ENCODE data around the gene MYOZ2.

MYOZ2 gene

GRCh38 chr4:119205690-119206089 is 70.1 kb downstream of the MYOZ2 start:
- no peak for DNase-seq

DNA sequence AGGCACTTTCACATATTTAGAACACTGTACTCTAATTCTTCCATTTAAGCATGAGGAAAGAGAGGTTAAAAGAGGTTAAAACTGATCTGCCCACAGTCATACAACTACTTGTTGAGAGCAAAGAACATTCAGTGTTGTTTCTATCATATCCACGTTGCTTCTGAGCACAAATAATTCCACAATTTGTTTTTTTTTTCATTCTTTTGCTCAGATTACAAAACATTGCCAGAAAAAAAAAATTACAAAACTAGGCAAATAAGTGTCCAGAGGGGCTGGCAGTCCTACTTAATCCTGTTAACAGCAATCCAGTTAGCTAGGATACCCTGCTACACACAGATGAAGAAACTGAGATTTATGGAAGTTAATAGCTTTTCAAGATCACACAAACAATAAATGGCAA is 70.5 kb downstream of the MYOZ2 start:
- no peak for DNase-seq

DNA sequence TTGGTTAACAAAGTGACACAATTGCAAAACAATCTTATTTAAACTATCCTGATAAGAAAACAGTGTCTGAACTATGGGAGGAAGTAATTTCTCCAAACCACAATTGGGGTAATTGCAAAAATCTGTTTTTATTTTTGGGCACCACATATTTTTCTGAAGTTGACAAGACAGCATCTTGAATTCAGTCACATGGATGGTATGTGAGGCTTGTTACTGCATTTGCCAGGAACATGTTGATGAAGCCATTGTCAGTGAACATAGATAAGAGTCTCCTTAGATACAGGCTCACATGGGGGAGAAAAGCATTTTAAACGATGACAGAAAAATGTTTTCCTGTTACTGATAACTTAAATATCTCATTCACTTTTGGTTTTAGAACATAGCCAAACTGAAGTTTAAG is 71.4 kb downstream of the MYOZ2 start:
- peak; percentile 6 for DNase-seq

DNA sequence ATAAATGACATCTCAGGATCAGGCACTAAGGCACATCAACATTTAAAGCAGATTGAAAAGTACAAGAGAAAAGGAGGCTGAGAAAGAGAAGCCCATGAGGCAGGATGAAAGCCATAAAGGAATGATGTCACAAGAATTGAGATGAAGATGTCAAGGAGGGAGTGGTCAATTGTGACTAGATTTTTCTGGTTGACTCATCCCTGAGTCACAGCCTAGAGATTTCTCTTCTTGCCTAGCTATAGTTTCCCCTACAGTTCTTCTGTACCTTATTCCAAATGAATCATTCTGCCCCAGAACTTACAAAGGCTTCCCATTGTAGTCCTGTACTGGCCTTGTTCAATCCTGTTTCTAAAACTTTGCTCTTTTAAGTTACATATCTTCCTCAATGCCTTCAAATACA is 73.4 kb downstream of the MYOZ2 start:
- DNase-seq: peak; percentile 23

GRCh38 chr4:119209586-119209985 is 74.0 kb downstream of the MYOZ2 start:
- no peak for DNase-seq

DNA sequence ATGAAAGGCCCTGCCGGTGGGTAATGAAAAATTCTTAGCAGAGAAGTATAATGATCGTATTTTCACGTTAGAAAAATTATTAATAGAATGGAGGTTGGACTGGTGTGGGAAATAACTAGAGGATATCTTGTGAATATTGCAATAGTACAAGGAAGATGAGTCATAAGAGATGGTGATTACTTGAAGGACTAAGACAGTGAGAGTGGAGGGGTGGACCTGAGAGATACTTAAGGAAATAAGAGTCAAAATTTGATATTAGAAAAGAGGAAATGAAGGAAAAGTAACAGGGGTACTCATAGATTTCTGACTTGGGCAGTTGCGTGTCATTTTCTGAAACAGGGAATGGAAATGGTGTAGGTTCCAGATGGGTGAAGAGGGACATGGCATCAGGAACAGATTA is 75.1 kb downstream of the MYOZ2 start:
- DNase-seq: no peak

DNA sequence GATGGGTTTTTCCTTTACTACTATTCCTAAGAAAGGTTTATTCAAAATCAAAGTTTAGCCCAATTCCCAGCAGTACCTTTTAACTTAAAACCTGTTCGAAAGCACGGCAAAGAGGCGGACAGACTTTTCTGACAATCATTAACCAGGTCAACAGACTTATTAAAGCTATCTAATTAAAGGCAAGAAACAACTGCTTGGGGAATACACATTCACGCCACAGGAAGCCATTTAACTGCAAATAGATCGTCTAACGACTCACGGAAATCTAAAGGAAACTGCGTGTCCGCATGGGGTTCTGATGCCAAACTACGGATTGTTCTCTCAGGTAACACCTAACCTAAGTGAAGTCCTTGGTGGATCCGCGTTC is 76.2 kb downstream of the MYOZ2 start:
- no peak for DNase-seq

DNA sequence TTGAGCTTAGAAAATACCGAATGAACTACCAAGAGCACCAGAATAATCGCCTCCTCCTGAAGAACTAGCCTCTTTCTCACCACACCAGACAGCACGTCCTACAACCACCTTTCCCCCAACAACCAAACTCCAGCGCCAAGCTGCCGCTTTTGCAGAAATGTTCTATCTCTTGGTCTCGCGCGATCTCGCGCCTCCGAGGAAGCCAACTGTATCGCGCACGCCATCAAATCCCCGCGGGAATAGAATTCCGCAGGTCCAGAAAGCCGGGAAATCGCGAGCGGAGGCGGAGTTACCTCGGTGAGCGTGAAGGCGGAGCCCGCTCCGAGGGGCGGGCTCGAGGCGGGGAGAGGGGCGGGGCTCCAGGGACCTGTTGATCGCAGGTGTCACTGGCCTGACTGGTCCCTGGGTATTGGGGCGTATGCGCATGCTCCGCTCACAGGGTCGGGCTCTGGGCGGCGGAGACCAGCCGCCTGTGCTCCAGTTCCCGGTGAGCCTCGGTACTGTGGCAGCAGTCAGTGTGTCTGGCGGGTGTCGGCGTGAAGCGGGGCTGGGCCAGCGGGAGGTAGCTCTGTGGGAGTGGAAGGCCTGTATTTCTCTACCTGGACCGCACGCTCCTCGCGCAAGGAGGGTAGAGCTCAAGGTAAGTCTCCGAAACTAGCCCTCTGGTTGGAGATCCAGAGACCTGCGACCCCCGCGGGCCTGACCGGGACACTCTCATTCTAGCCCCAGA is 76.8 kb downstream of the MYOZ2 start, which contains the start of gene USP53:
TSS of gene USP53 (plus strand) at position 480 of the 730 bp plus-strand sequence. CDS start 27,047 bp downstream, outside the sequence.
- peak; percentile 93 for DNase-seq

- peak; percentile 83 for DNase-seq
Observed at GRCh38 chr4:119212964-119213606, 77.5 kb downstream of the MYOZ2 start.

GRCh38 chr4:119218093-119218492 is 82.5 kb downstream of the MYOZ2 start:
- DNase-seq: no peak

DNA sequence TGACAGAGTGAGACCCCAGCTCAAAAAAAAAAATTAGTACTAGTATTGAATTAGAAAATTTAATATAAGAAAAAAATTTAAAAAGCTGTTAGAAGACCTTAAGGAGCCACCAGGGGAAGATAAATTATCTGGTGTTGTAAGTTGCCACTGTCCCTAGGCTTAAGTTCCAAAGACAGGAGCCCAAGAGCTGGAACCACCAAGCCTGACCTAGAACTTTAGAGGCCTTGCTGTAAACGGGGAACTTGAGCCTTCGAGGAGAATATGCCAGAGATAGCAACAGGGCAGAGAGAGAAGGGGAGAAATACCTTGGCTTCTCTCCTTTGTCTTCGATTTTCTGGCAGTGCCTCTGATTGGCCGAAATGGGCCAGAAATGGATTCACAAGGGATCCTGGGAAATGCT is 85.8 kb downstream of the MYOZ2 start:
- no peak for DNase-seq

DNA sequence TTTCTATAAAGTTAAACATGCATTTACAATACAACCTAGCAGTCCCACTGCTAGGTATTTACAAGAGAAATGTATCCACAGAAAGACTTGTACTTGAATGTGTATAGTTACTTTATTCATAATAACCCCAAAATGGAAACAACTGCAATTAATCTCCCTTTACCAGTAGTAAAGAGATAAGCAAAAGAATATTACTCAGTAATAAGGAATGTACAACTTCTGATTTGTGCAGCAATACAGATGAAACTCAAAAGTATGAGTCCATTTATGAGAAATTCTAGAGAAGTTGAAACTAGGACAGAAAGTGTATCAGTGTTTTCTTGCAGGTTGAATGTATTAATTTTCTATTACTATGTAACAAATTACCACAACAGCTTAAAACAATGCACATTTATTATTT is 92.1 kb downstream of the MYOZ2 start:
- DNase-seq: no peak

GRCh38 chr4:119228406-119228805 is 92.8 kb downstream of the MYOZ2 start:
- DNase-seq: no peak

DNA sequence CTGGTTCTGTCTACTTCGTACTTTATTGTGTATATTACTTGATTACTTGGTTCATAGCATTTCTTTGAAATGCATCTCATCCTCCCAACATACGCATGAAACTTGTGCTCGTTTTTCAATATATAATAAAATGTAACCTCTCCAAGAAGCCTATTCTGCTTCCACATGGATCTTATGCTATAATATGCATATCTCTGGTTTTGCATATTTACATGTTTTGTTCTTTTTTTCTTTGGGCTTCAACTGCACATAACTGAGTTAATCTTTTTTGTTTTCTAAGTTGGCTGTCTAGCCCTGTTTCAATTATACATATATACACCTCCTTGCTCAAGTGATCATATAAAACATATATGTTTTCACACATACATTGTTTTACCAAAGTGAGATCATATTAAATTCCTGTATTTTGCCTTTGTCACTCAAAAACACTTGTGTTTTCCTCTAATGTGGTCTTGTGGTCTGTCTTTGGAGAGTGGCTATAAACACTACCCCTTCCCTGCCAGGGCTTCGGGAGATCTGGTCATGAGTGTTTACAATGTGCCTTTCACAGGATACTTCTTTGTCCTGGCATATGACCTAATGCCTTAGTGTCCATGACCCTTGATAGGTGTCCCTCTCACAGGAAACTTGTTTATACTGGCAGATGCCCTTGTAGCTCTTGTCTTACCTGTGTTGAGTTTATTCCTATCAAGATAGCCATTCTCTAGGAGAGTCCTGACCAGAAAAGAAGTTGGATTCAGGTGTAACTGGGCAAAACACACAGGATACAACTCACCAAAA is 94.5 kb downstream of the MYOZ2 start:
- DNase-seq: no peak

GRCh38 chr4:119231491-119231890 is 95.9 kb downstream of the MYOZ2 start:
- no peak for DNase-seq

GRCh38 chr4:119232286-119232685 is 96.7 kb downstream of the MYOZ2 start:
- no peak for DNase-seq

DNA sequence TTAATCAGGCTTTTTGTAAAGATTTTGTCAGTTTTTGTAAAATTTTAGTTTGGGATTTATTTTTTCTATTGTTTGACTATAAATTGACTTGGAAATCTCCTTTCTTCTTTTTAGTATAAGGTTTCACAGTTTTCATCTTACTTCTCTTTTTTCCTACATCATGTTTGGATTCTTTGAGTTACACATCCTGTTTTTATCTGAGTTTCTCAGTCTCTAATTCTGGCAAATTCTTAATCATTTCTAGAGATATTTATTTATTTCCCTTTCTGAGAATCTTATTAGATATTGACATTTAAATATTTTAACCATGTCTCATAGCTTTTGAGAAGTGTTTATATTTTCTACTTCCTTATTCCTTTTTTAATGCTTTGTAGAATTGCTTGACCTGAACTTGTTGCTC is 97.6 kb downstream of the MYOZ2 start:
- no peak for DNase-seq

DNA sequence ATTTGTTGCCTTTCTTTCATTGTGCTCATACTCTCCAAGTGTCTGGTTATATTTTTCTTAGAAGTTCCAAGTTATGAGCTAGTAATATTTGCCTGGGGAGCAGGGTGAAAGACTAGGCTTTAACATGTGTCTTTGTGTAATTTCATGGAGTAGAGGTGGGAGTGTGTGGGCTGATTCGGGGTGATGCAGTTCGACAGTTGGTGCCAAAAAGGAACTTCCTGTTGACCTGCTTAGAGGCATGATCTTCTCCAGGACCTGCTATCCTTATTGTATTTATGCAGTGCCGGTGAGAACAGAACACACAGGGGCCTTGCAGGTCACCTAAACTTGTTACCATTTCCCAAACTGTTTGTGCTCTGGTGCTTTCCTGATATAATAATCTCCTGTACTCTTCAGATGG is 98.1 kb downstream of the MYOZ2 start:
- DNase-seq: no peak

DNA sequence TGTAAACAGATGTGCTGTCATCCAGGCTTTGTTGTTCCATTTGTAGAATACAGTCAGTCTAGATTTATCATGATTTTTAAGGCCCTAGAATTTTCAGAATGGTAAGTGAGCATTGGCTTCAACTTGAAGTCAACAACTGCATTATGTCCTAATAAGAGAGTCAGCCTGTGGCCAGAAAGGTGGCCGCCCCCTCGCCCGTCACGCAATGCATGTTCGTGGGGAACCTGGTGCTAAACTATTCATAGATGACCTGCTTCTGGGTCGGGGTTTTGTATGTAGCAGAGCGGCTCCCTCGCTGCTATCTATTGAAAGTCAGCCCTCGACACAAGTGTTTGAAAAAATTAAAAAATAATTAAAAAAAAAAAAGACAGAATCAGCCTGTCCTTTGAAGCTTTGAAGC is 101.6 kb downstream of the MYOZ2 start:
- no peak for DNase-seq
